ENCODE results near the gene GCNT3.

Gene GCNT3

DNA sequence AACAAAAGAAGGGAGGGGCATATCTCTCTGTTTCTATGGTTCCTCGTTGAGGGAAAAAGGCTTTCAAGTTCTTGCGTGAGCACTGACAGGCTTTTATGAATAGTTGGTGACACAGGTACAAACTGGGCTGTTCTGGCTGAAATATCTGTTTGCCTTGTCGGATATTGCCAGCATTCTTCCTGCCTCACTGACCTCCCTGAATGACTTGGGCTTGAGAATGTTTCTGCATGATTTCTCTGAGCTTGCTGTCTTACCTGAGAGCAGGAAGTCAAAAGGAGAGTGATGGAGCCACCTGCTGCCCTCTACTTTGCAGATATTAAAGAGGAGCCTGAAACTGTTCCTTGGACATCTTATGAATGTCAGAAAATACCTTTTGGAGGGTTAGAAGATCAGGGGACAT is 4.8 kb downstream of the GCNT3 start:
- H3K4me2 ChIP-seq (ENCODE audit: low read length), result no peak overlapping the region
- TF ChIP-seq, protein P1, sequence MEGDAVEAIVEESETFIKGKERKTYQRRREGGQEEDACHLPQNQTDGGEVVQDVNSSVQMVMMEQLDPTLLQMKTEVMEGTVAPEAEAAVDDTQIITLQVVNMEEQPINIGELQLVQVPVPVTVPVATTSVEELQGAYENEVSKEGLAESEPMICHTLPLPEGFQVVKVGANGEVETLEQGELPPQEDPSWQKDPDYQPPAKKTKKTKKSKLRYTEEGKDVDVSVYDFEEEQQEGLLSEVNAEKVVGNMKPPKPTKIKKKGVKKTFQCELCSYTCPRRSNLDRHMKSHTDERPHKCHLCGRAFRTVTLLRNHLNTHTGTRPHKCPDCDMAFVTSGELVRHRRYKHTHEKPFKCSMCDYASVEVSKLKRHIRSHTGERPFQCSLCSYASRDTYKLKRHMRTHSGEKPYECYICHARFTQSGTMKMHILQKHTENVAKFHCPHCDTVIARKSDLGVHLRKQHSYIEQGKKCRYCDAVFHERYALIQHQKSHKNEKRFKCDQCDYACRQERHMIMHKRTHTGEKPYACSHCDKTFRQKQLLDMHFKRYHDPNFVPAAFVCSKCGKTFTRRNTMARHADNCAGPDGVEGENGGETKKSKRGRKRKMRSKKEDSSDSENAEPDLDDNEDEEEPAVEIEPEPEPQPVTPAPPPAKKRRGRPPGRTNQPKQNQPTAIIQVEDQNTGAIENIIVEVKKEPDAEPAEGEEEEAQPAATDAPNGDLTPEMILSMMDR (IDR thresholded peaks at IDR 0.05; ENCODE audit: low read depth, low read length, poor library complexity, severe bottlenecking), result no peak
- TF ChIP-seq EZH2phosphoT487 (IDR thresholded peaks at IDR 0.05; ENCODE audit: borderline replicate concordance, low read length), result no peak
- H3K4me3 ChIP-seq (ENCODE audit: low read length), result no peak overlapping the region
- peaks cover 24% of the 10 kb centered on the region for H3K4me1 ChIP-seq (ENCODE audit: control insufficient read depth, low read length)
- no peaks in the 10 kb centered on the region for H3K27me3 ChIP-seq (ENCODE audit: control insufficient read depth, low read length)
- H3F3A ChIP-seq (ENCODE audit: control insufficient read depth, insufficient read depth), result no peaks in the 10 kb centered on the region
- H3K9me2 ChIP-seq (replicated peaks; ENCODE audit: control insufficient read depth, low read length), result no peaks in the 10 kb centered on the region
- H3K27ac ChIP-seq (ENCODE audit: low read depth, low read length), result no peak overlapping the region
- H3K36me3 ChIP-seq (ENCODE audit: control insufficient read depth, low read length), result no peaks in the 10 kb centered on the region
- no peaks in the 10 kb centered on the region for H4K20me1 ChIP-seq (ENCODE audit: control insufficient read depth, insufficient read depth, low read depth, low read length)
- no peaks in the 10 kb centered on the region for H3K79me2 ChIP-seq (ENCODE audit: control insufficient read depth, low read length)
- peaks cover 10% of the 10 kb centered on the region; the same call in 1 of the 2 replicates for H3K9me3 ChIP-seq (ENCODE audit: control insufficient read depth, insufficient read depth, low read length)

GRCh38 chr15:59618406-59618805 is 6.8 kb downstream of the GCNT3 start:
- no peaks in the 10 kb centered on the region for H3K27me3 ChIP-seq (ENCODE audit: control insufficient read depth, low read length)
- no peaks in the 10 kb centered on the region for H3K9me2 ChIP-seq (replicated peaks; ENCODE audit: control insufficient read depth, low read length)
- H3K4me1 ChIP-seq (ENCODE audit: control insufficient read depth, low read length), result peaks cover 24% of the 10 kb centered on the region
- no peak for TF ChIP-seq EZH2phosphoT487 (IDR thresholded peaks at IDR 0.05; ENCODE audit: borderline replicate concordance, low read length)
- peaks cover 10% of the 10 kb centered on the region; the same call in 1 of the 2 replicates for H3K9me3 ChIP-seq (ENCODE audit: control insufficient read depth, insufficient read depth, low read length)
- H3K27ac ChIP-seq (ENCODE audit: low read depth, low read length), result no peak overlapping the region
- H3K4me3 ChIP-seq (ENCODE audit: low read length), result no peak overlapping the region
- H3K36me3 ChIP-seq (ENCODE audit: control insufficient read depth, low read length), result no peaks in the 10 kb centered on the region
- no peaks in the 10 kb centered on the region for H3K79me2 ChIP-seq (ENCODE audit: control insufficient read depth, low read length)
- no peaks in the 10 kb centered on the region for H4K20me1 ChIP-seq (ENCODE audit: control insufficient read depth, insufficient read depth, low read depth, low read length)
- no peak overlapping the region for H3K4me2 ChIP-seq (ENCODE audit: low read length)
- no peaks in the 10 kb centered on the region for H3F3A ChIP-seq (ENCODE audit: control insufficient read depth, insufficient read depth)

GRCh38 chr15:59622289-59622688 is 10.7 kb downstream of the GCNT3 start:
- Histone ChIP-seq H4K20me1 (ENCODE audit: control insufficient read depth, insufficient read depth, low read depth, low read length) (no peaks in the 10 kb centered on the region), H3K4me3 (ENCODE audit: low read length) (no peak overlapping the region), H3K36me3 (ENCODE audit: control insufficient read depth, low read length) (no peaks in the 10 kb centered on the region), H3F3A (ENCODE audit: control insufficient read depth, insufficient read depth) (no peaks in the 10 kb centered on the region), H3K27ac (ENCODE audit: low read depth, low read length) (no peak overlapping the region), H3K27me3 (ENCODE audit: control insufficient read depth, low read length) (peaks cover 8% of the 10 kb centered on the region), H3K4me1 (ENCODE audit: control insufficient read depth, low read length) (no peaks in the 10 kb centered on the region), H3K9me2 (replicated peaks; ENCODE audit: control insufficient read depth, low read length) (no peaks in the 10 kb centered on the region), H3K9me3 (ENCODE audit: control insufficient read depth, insufficient read depth, low read length) (no peaks in the 10 kb centered on the region), H3K79me2 (ENCODE audit: control insufficient read depth, low read length) (no peaks in the 10 kb centered on the region), H3K4me2 (ENCODE audit: low read length) (no peak overlapping the region)
- TF ChIP-seq, protein P1 (IDR thresholded peaks at IDR 0.05; ENCODE audit: low read depth, low read length, poor library complexity, severe bottlenecking), result peak; percentile 44
- TF ChIP-seq EZH2phosphoT487 (IDR thresholded peaks at IDR 0.05; ENCODE audit: borderline replicate concordance, low read length), result no peak

DNA sequence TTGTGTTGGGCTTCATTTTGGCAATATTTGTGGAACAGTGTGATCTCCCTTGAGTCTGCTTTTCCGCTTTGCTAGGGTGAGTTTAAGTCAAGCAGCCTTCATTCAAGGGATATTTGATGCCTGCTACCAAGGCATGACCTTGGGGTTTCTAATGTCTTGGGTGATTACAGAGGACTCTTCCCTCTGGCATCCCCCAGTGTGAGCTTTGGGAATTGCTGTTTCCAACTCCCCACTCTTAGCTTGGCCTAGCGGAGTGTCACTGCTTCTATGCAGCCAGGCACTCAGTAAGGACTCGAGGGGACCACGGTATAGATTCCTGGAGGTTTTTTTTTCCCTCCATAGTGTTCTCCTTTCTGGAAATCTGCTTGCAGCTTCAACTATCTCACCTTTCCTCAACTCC is 21.1 kb downstream of the GCNT3 start:
- Histone ChIP-seq H3K27ac (ENCODE audit: low read depth, low read length) (no peak overlapping the region), H3K36me3 (ENCODE audit: control insufficient read depth, low read length) (peaks cover under 1% of the 10 kb centered on the region; the same call in 1 of the 2 replicates), H3K9me3 (ENCODE audit: control insufficient read depth, insufficient read depth, low read length) (no peaks in the 10 kb centered on the region), H3K27me3 (ENCODE audit: control insufficient read depth, low read length) (0 out of 2 replicates have a peak, but pooled peaks cover 3% of the 10 kb centered on the region), H3K4me3 (ENCODE audit: low read length) (no peak overlapping the region), H3K4me2 (ENCODE audit: low read length) (no peak overlapping the region), H3K79me2 (ENCODE audit: control insufficient read depth, low read length) (no peaks in the 10 kb centered on the region), H3K4me1 (ENCODE audit: control insufficient read depth, low read length) (no peaks in the 10 kb centered on the region), H3F3A (ENCODE audit: control insufficient read depth, insufficient read depth) (no peaks in the 10 kb centered on the region), H3K9me2 (replicated peaks; ENCODE audit: control insufficient read depth, low read length) (no peaks in the 10 kb centered on the region), H4K20me1 (ENCODE audit: control insufficient read depth, insufficient read depth, low read depth, low read length) (no peaks in the 10 kb centered on the region)
- TF ChIP-seq, protein P1 (IDR thresholded peaks at IDR 0.05; ENCODE audit: low read depth, low read length, poor library complexity, severe bottlenecking), result no peak
- no peak for TF ChIP-seq EZH2phosphoT487 (IDR thresholded peaks at IDR 0.05; ENCODE audit: borderline replicate concordance, low read length)
